SKM-1 treated with dmso at 0.1 percent for 144 hours (cell line): ENCODE data around the gene DPT.

Source experiments
- DNase-seq: peaks from one replicate; lab custom pipeline; 2025; ENCODE audit not compliant: unreplicated experiment; lab: John Stamatoyannopoulos, UW

The DPT gene

GRCh38 chr1:168671782-168672181 is 57.2 kb downstream of the DPT start:
- no peak for DNase-seq

DNA sequence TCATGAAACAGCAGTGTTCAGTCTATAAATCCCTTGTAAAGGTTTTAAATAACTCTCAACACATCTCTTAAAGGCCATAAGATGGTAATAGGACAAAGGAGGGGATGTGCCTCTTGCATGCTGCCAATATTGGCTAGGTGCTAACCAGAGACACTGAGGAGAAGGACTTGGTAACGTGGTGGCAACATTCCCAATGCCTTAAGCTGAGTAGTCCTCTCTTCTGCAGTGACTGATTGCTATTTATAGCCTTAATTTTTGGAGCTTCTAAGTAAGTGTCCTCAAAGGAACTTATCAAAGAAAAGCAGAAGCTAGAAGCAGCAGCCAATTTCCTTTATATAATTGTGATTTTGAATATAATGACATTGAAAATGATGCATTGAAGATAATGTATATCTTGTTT is 63.0 kb downstream of the DPT start:
- DNase-seq = no peak

DNA sequence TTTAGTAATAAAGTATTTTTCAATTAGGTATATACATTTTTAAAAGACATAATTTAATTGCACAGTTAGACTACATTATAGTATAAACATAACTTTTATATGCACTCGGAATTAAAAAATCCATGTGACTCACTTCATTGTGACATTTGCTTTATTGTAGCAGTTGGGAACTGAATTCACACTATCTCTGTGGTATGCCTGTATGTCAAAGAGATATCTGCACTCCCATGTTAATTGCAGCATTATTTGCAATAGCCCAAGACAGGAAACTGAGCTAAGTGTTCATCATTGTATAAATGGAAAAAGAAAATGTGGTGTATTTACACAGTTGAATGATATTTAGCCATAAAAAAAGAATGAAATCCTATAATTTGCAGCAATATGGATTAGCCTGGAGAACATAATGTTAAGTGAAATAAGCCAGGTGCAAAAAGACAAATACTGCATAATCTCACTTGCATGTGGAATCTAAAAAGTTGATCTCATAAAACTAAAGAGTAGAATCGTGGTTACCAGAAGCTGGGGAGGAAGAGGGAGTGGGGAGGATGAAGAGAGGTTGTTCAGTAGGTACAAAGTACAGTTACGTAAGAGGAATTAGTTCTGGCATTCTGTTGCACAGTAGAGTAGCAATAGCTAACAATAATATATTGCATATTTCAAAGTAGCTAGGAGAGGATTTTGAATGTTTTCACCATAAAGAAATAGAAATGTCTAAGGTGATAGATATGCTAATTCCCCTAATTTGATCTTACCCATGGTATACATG is 64.8 kb downstream of the DPT start:
- DNase-seq = no peak

DNA sequence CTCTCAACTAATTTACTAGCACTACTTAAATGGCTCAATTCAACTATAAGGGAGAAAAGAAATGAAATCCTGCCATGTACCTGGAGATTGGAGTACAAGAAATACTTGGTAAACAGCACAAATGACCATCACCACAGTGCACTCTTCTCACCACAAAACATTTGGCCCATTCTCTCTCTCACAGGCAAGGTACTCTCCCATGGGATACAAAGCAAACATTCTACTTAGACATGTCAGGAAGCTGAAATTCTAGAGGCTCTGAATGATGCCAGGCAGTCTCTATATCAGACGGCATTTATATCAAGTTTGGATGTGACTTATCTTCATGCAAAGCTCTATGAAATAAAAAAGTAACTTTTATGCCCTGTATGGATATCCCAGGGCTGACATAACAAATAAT is 72.5 kb downstream of the DPT start:
- DNase-seq = no peak

DNA sequence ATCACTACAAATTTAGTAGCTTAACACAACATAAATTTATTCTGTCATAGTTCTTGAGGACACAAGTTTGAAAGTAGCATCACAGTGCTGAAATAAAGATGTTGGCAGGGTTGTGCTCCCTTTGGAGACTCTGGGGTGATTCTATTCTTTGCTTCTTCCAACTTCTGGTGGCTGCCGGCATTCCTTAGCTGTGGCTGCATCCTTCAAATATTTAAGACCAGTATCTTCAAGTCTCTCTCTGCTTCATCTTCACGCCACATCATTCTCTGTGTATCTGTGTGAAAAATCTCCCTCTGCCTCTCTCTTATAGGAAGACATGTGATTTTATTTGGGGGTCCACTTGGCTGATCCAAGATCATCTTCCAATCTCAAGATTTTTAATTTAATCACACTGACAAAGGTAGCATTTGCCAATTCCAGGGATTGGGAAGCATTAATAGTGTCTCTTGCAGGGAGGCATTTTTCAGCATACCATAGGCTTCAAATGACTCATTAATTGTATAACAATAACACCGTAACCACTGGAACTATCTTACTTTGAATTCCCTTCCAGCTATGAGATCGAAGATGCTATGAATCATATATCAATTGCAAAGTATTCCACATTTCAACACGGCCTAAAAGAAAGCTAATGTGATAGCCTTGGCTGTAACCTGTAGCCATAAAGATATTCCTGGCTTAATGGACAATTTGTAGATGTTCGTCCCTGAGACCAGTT is 74.6 kb downstream of the DPT start:
- DNase-seq = no peak

- DNase-seq = no peak
Measured at GRCh38 chr1:168653567-168653966, 75.4 kb downstream of the DPT start.

- DNase-seq = no peak
Measured at GRCh38 chr1:168645721-168646120, 83.3 kb downstream of the DPT start.
